ENCODE results near the gene UQCRQ. TPM values are rescaled to one million over a fixed set of nuclear protein-coding genes. Genes with fewer than 3 reads are reported as not detected.

UQCRQ gene
- total RNA-seq, result 378 to 436 TPM (median 403 TPM) in 3 replicates
- long read RNA-seq, transcript UQCRQ-201 (2 exons, 586 nt), result minor isoform, 8 of 1,491 reads
- long read RNA-seq, transcript UQCRQ-205 (2 exons, 258 nt), result minor isoform, 5 of 1,491 reads
- long read RNA-seq, transcript UQCRQ-202 (3 exons, 429 nt), result minor isoform, 20 of 1,491 reads
- long read RNA-seq, transcript UQCRQ-203 (3 exons, 839 nt), result major isoform, 266 of 1,491 reads
- long read RNA-seq, partial matches to known transcripts, result 0 of 1,491 reads
- long read RNA-seq, other reads (novel, unspliced or antisense), result 1,191 of 1,491 reads

DNA sequence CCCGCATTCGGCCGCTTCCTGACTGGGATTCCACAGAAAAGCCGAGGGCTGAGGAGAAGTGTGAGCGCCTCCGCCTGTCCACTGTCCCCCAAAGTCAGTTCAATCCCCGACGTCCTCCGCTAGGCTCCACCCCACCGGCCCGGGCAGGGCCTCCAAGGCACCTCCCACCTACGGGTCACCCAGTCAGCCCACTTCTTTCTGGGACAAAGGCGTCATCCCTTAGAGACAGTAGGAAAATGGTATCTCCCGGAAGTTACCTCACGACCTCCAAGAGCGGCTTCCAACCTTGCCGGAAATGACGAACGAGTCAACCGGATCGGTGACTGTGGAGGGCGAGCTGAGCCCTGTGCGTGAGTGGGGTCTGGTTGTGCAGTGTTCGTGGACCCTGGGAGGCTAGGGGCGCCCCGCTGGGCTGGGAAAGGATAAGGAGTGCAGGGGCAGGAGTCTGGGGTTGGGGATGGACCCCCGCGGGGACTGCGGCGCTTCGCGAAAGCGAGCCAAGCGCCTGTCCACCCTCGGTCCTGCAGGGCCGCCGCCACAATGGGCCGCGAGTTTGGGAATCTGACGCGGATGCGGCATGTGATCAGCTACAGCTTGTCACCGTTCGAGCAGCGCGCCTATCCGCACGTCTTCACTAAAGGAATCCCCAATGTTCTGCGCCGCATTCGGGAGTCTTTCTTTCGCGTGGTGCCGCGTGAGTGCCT, at the start of gene UQCRQ, which contains the start of gene GDF9:
TSS of gene UQCRQ (plus strand) at position 301 of the 704 bp plus-strand sequence. CDS start at position 541, 240 bp downstream.
TSS of gene GDF9 (minus strand) at position 128 of the 704 bp plus-strand sequence. CDS start 1,936 bp downstream, outside the sequence.
- Mint-ChIP-seq H3K9me3 (ENCODE audit: low read depth) (no peaks in the 10 kb centered on the region), H3K4me3 (ENCODE audit: unreplicated experiment) (peak within 1 kb of the TSS; percentile 100), H3K4me1 (ENCODE audit: low read depth) (peaks cover 25% of the 10 kb centered on the region), H3K27ac (ENCODE audit: unreplicated experiment) (peak within 1 kb of the TSS; percentile 100), H3K36me3 (ENCODE audit: low read depth) (peaks cover 4% of the 10 kb centered on the region), H3K27me3 (ENCODE audit: low read depth) (no peaks in the 10 kb centered on the region)
- TF ChIP-seq, protein P1, sequence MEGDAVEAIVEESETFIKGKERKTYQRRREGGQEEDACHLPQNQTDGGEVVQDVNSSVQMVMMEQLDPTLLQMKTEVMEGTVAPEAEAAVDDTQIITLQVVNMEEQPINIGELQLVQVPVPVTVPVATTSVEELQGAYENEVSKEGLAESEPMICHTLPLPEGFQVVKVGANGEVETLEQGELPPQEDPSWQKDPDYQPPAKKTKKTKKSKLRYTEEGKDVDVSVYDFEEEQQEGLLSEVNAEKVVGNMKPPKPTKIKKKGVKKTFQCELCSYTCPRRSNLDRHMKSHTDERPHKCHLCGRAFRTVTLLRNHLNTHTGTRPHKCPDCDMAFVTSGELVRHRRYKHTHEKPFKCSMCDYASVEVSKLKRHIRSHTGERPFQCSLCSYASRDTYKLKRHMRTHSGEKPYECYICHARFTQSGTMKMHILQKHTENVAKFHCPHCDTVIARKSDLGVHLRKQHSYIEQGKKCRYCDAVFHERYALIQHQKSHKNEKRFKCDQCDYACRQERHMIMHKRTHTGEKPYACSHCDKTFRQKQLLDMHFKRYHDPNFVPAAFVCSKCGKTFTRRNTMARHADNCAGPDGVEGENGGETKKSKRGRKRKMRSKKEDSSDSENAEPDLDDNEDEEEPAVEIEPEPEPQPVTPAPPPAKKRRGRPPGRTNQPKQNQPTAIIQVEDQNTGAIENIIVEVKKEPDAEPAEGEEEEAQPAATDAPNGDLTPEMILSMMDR (IDR thresholded peaks at IDR 0.05), result peak; percentile 61
- peak; percentile 96 for DNase-seq (ENCODE audit: low spot score)

DNA sequence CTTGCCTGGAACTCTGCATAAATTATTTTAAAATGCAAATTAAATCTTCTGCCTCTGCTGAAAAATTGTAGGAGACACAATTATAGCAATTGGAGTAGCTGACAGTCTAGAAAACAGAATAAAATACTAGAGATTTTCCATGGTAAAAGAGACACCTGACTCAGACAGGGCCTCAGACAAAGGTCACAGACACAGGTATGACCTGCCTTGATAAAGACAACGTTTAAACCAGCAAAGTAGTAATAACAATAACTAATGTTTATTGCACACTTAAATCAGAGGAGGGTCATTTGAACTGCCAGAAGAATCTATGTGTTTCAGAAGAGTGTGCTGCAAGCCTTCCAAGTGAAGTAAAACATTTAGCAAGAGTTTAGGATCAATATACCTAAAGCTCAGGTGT, 49.4 kb upstream of the UQCRQ start:
- peaks cover 15% of the 10 kb centered on the region for H3K4me1 Mint-ChIP-seq (ENCODE audit: low read depth)
- H3K27me3 Mint-ChIP-seq (ENCODE audit: low read depth), result peaks cover 10% of the 10 kb centered on the region
- H3K27ac Mint-ChIP-seq (ENCODE audit: unreplicated experiment), result no peak overlapping the region
- peaks cover 1% of the 10 kb centered on the region for H3K36me3 Mint-ChIP-seq (ENCODE audit: low read depth)
- DNase-seq (ENCODE audit: low spot score), result no peak
- no peaks in the 10 kb centered on the region for H3K9me3 Mint-ChIP-seq (ENCODE audit: low read depth)
- no peak overlapping the region for H3K4me3 Mint-ChIP-seq (ENCODE audit: unreplicated experiment)
- TF ChIP-seq, protein P1 (IDR thresholded peaks at IDR 0.05), result no peak

DNA sequence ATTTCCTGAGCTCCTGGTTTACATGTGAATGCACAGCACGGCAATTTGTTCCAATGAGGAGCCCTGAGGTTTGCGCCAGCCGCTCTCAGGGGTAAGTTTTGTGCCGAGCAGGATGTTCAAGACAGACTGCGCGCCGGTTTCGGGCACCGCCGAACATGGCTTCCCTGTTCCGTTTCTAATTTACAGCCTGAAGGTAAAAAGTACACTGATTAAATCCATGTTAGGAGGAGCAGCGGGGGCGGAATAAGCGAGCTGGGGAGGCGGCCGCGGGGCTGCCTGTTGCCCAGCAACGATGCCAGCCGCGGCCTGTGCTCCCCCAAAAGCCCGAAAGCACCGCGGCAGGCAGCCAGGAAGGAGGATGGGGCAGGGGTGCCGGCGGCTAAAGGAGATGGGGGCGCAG, 47.0 kb upstream of the UQCRQ start:
- no peaks in the 10 kb centered on the region for H3K9me3 Mint-ChIP-seq (ENCODE audit: low read depth)
- H3K27ac Mint-ChIP-seq (ENCODE audit: unreplicated experiment), result no peak overlapping the region
- no peaks in the 10 kb centered on the region for H3K27me3 Mint-ChIP-seq (ENCODE audit: low read depth)
- TF ChIP-seq, protein P1 (IDR thresholded peaks at IDR 0.05), result no peak
- no peaks in the 10 kb centered on the region for H3K36me3 Mint-ChIP-seq (ENCODE audit: low read depth)
- H3K4me3 Mint-ChIP-seq (ENCODE audit: unreplicated experiment), result no peak overlapping the region
- DNase-seq (ENCODE audit: low spot score), result no peak
- H3K4me1 Mint-ChIP-seq (ENCODE audit: low read depth), result peaks cover 9% of the 10 kb centered on the region

DNA sequence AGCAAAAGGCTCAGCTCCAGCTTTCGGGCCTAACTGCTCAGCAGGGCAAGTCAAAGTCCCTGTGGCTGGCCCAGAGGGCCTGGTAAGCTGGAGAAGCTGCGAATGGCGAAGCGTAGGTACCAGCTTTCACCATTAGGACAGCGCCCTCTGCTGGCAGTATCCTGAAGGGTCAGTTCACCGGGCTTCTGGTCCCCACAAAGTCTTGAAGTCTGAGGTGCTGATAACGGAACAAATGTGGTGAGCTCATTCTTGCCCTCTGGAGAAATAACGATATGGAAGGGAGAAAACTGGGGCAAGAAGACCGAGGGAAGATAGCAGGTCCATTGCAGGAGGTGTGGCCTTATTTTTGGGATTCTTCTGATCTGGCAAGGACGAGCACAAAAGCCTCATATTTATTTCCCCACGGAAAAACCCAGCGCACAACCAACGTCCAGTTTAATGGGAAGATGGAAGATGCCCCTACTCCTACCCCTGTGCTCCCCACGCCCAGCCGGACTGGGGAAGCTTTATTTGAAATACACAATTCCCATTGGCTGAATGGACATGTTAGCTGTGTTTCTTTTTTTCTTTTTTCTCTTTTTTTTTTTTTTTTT, 46.2 kb upstream of the UQCRQ start:
- no peaks in the 10 kb centered on the region for H3K9me3 Mint-ChIP-seq (ENCODE audit: low read depth)
- H3K27ac Mint-ChIP-seq (ENCODE audit: unreplicated experiment), result no peak overlapping the region
- H3K27me3 Mint-ChIP-seq (ENCODE audit: low read depth), result no peaks in the 10 kb centered on the region
- peaks cover 9% of the 10 kb centered on the region for H3K4me1 Mint-ChIP-seq (ENCODE audit: low read depth)
- TF ChIP-seq, protein P1 (IDR thresholded peaks at IDR 0.05), result peak; percentile 96
- no peak for DNase-seq (ENCODE audit: low spot score)
- H3K4me3 Mint-ChIP-seq (ENCODE audit: unreplicated experiment), result no peak overlapping the region
- no peaks in the 10 kb centered on the region for H3K36me3 Mint-ChIP-seq (ENCODE audit: low read depth)

DNA sequence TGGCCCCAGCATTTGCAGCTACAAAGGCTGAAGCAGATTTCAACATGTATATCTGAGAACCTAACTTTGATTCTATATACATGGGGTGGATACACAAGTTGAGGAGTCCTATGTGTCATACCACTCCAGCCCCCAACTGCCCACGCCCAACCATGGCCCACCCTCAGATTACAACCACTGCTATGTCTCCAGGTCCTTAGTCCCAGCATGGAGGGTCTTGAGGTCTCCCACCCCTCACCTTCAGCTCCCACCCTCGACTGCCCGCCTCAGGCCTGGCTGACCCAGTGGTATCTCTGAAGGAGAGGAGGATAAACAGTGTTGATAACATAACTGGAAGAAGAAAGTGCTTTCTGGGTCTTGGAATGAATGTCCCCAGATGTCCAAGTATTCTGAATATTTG, 45.1 kb upstream of the UQCRQ start:
- DNase-seq (ENCODE audit: low spot score), result no peak
- peaks cover 9% of the 10 kb centered on the region for H3K4me1 Mint-ChIP-seq (ENCODE audit: low read depth)
- H3K27me3 Mint-ChIP-seq (ENCODE audit: low read depth), result no peaks in the 10 kb centered on the region
- H3K9me3 Mint-ChIP-seq (ENCODE audit: low read depth), result no peaks in the 10 kb centered on the region
- no peaks in the 10 kb centered on the region for H3K36me3 Mint-ChIP-seq (ENCODE audit: low read depth)
- TF ChIP-seq, protein P1 (IDR thresholded peaks at IDR 0.05), result no peak
- H3K27ac Mint-ChIP-seq (ENCODE audit: unreplicated experiment), result no peak overlapping the region
- no peak overlapping the region for H3K4me3 Mint-ChIP-seq (ENCODE audit: unreplicated experiment)
